ENCODE measurements around the gene OBSCN.

OBSCN gene

GRCh38 chr1:228354390-228355320, 146.8 kb downstream of the OBSCN start:
- DNase-seq (ENCODE audit: low spot score): no peak

GRCh38 chr1:228356897-228357680, 149.2 kb downstream of the OBSCN start:
- no peak for DNase-seq (ENCODE audit: low spot score)

- DNase-seq (ENCODE audit: low spot score): no peak
Measured at GRCh38 chr1:228358039-228358763, 150.4 kb downstream of the OBSCN start.

GRCh38 chr1:228358764-228359612, 151.1 kb downstream of the OBSCN start:
- no peak for DNase-seq (ENCODE audit: low spot score)

- DNase-seq (ENCODE audit: low spot score): no peak
Measured at GRCh38 chr1:228359613-228360532, 152.0 kb downstream of the OBSCN start.

- no peak for DNase-seq (ENCODE audit: low spot score)
Measured at GRCh38 chr1:228360533-228361313, 152.9 kb downstream of the OBSCN start.

- DNase-seq (ENCODE audit: low spot score): no peak
Measured at GRCh38 chr1:228361314-228362140, 153.7 kb downstream of the OBSCN start.

GRCh38 chr1:228362141-228362883, 154.5 kb downstream of the OBSCN start:
- no peak for DNase-seq (ENCODE audit: low spot score)

GRCh38 chr1:228362884-228363450, 155.1 kb downstream of the OBSCN start:
- DNase-seq (ENCODE audit: low spot score): no peak

GRCh38 chr1:228363686-228364067, 155.8 kb downstream of the OBSCN start:
- no peak for DNase-seq (ENCODE audit: low spot score)

GRCh38 chr1:228364068-228364705, 156.3 kb downstream of the OBSCN start:
- no peak for DNase-seq (ENCODE audit: low spot score)

- DNase-seq (ENCODE audit: low spot score): no peak
Measured at GRCh38 chr1:228364706-228365213, 156.9 kb downstream of the OBSCN start.

- DNase-seq (ENCODE audit: low spot score): no peak
Measured at GRCh38 chr1:228365271-228366061, 157.6 kb downstream of the OBSCN start.

- DNase-seq (ENCODE audit: low spot score): no peak
Measured at GRCh38 chr1:228366062-228366865, 158.4 kb downstream of the OBSCN start.

Measured in AG20443 (cell line).